ENCODE measurements around the gene CLSTN2. TPM values are rescaled to one million over a fixed set of nuclear protein-coding genes. Genes with fewer than 3 reads are reported as not detected.

Gene CLSTN2
- total and polyA plus RNA-seq, 2 donors from 2014 or later: 2.0 to 12.0 TPM

- Histone ChIP-seq H3K27ac (ENCODE audit: low read depth in 2 of 2, low read length in 2 of 2) (no peak overlapping the region), H3K9me3 (ENCODE audit: control insufficient read depth in 2 of 3, insufficient read depth in 1 of 3, low read length in 3 of 3) (no peaks in the 10 kb centered on the region), H3K27me3 (ENCODE audit: control insufficient read depth, insufficient read depth, low read length) (no peaks in the 10 kb centered on the region), H3K4me3 (ENCODE audit: low read length in 3 of 3) (no peak overlapping the region), H3K4me1 (ENCODE audit: control insufficient read depth in 2 of 3, insufficient read depth in 2 of 3, low read depth in 1 of 3, low read length in 3 of 3) (no peaks in the 10 kb centered on the region), H3K9ac (ENCODE audit: low read length in 3 of 3) (no peak overlapping the region), H3K36me3 (ENCODE audit: control insufficient read depth in 2 of 3, insufficient read depth in 3 of 3, low read length in 3 of 3) (no peaks in the 10 kb centered on the region)
- FAIRE-seq (no peak), DNase-seq (no peak)
- TF ChIP-seq CTCF (IDR thresholded peaks at IDR 0.05; ENCODE audit: borderline replicate concordance, extremely low read depth, insufficient read depth): no peak
- intact Hi-C loops (cut with DNase I): no loop called here
Observed at GRCh38 chr3:140397847-140398246, 462.9 kb downstream of the CLSTN2 start.

GRCh38 chr3:140398387-140398786 is 463.4 kb downstream of the CLSTN2 start:
- intact Hi-C loops (cut with DNase I): no loop called here
- Histone ChIP-seq H3K9me3 (ENCODE audit: control insufficient read depth in 2 of 3, insufficient read depth in 1 of 3, low read length in 3 of 3) (no peaks in the 10 kb centered on the region), H3K27me3 (ENCODE audit: control insufficient read depth, insufficient read depth, low read length) (no peaks in the 10 kb centered on the region), H3K9ac (ENCODE audit: low read length in 3 of 3) (no peak overlapping the region), H3K4me3 (ENCODE audit: low read length in 3 of 3) (no peak overlapping the region), H3K27ac (ENCODE audit: low read depth in 2 of 2, low read length in 2 of 2) (no peak overlapping the region), H3K36me3 (ENCODE audit: control insufficient read depth in 2 of 3, insufficient read depth in 3 of 3, low read length in 3 of 3) (no peaks in the 10 kb centered on the region), H3K4me1 (ENCODE audit: control insufficient read depth in 2 of 3, insufficient read depth in 2 of 3, low read depth in 1 of 3, low read length in 3 of 3) (no peaks in the 10 kb centered on the region)
- FAIRE-seq (no peak), DNase-seq (no peak)
- no peak for TF ChIP-seq CTCF (IDR thresholded peaks at IDR 0.05; ENCODE audit: borderline replicate concordance, extremely low read depth, insufficient read depth)

- intact Hi-C loops (cut with DNase I): no loop called here
- FAIRE-seq (no peak), DNase-seq (no peak)
- Histone ChIP-seq H3K27ac (ENCODE audit: low read depth in 2 of 2, low read length in 2 of 2) (no peak overlapping the region), H3K9me3 (ENCODE audit: control insufficient read depth in 2 of 3, insufficient read depth in 1 of 3, low read length in 3 of 3) (no peaks in the 10 kb centered on the region), H3K4me3 (ENCODE audit: low read length in 3 of 3) (no peak overlapping the region), H3K9ac (ENCODE audit: low read length in 3 of 3) (no peak overlapping the region), H3K36me3 (ENCODE audit: control insufficient read depth in 2 of 3, insufficient read depth in 3 of 3, low read length in 3 of 3) (no peaks in the 10 kb centered on the region), H3K27me3 (ENCODE audit: control insufficient read depth, insufficient read depth, low read length) (no peaks in the 10 kb centered on the region), H3K4me1 (ENCODE audit: control insufficient read depth in 2 of 3, insufficient read depth in 2 of 3, low read depth in 1 of 3, low read length in 3 of 3) (no peaks in the 10 kb centered on the region)
- no peak for TF ChIP-seq CTCF (IDR thresholded peaks at IDR 0.05; ENCODE audit: borderline replicate concordance, extremely low read depth, insufficient read depth)
Observed at GRCh38 chr3:140399871-140400270, 464.9 kb downstream of the CLSTN2 start.

GRCh38 chr3:140403079-140403478 is 468.1 kb downstream of the CLSTN2 start:
- no peak for DNase-seq
- Histone ChIP-seq H3K27me3 (ENCODE audit: control insufficient read depth, insufficient read depth, low read length) (no peaks in the 10 kb centered on the region), H3K4me3 (ENCODE audit: low read length in 3 of 3) (no peak overlapping the region), H3K9ac (ENCODE audit: low read length in 3 of 3) (no peak overlapping the region), H3K36me3 (ENCODE audit: control insufficient read depth in 2 of 3, insufficient read depth in 3 of 3, low read length in 3 of 3) (no peaks in the 10 kb centered on the region), H3K9me3 (ENCODE audit: control insufficient read depth in 2 of 3, insufficient read depth in 1 of 3, low read length in 3 of 3) (no peaks in the 10 kb centered on the region), H3K4me1 (ENCODE audit: control insufficient read depth in 2 of 3, insufficient read depth in 2 of 3, low read depth in 1 of 3, low read length in 3 of 3) (no peaks in the 10 kb centered on the region), H3K27ac (ENCODE audit: low read depth in 2 of 2, low read length in 2 of 2) (no peak overlapping the region)
- FAIRE-seq: no peak
- intact Hi-C loops (cut with DNase I): no loop called here
- TF ChIP-seq CTCF (IDR thresholded peaks at IDR 0.05; ENCODE audit: borderline replicate concordance, extremely low read depth, insufficient read depth): no peak

Data from kidney (tissue), 14 donors.